Amygdala (tissue), 56 donors: ENCODE measurements around the gene MEX3A.
"Not testable (repeated sequence)": the region's sequence is repeated elsewhere in the genome, so short reads cannot be mapped to it uniquely, and the experiment has no call there.

Source experiments
- DNase-seq, 56 donors: peaks; one replicate each; lab custom pipeline; 2025; lab: John Stamatoyannopoulos, UW

Gene MEX3A

DNA sequence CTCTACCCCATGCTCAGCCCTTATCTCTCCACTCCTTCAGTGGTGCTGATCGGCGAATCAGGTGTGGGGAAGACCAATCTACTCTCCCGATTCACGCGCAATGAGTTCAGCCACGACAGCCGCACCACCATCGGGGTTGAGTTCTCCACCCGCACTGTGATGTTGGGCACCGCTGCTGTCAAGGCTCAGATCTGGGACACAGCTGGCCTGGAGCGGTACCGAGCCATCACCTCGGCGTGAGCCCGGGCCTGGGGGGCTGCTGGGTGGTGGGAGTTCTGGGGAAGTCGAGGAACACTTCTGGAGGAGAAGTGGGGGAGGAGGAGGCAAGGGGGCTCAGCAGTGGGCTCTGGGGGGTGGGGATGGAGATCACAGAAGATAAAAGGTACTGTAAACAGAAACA is 16.4 kb downstream of the MEX3A start:
- DNase-seq: no peak

DNA sequence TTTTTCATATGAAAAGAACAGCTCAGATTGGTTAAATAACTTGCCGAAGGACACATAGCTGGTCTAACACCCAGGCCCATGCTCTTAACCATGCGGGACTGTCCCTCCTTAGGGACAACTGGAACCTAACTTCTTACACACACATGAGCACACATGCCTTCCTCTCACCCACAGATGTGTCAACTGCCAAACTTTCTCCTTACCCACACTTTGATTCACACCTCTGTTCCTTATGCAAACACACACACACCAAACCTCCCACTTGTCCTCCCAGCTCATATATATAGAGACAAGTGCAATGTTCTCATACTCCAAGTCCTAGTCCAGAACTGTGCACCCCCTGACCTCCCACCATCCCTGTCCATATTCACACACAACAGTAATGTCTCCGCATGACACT is 17.1 kb downstream of the MEX3A start:
- DNase-seq: peak in 1 of 56 donors; percentile 24

DNA sequence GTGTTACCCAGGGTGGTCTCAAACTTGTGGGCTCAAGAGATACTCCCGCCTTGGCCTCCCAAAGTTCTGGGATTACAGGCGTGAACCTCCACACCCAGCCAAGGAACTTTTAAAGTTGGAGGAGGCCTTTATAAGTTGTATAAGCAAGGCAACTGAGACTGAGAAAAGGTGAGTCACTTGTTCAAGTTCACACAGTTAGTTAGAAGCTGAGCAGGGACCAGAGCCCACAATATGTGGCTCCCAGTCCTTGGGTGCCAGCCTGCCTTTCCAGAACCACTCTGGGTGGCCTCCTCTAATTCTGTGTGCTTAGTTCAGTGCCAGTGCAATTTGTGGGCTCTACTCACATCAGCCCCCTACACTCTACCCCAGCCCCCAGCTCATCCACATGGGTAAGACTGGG is 17.6 kb downstream of the MEX3A start:
- DNase-seq: no peak

- no peak for DNase-seq
Measured at GRCh38 chr1:156063997-156064285, 18.3 kb downstream of the MEX3A start.

GRCh38 chr1:156062189-156062588 is 20.1 kb downstream of the MEX3A start:
- DNase-seq: no peak

DNA sequence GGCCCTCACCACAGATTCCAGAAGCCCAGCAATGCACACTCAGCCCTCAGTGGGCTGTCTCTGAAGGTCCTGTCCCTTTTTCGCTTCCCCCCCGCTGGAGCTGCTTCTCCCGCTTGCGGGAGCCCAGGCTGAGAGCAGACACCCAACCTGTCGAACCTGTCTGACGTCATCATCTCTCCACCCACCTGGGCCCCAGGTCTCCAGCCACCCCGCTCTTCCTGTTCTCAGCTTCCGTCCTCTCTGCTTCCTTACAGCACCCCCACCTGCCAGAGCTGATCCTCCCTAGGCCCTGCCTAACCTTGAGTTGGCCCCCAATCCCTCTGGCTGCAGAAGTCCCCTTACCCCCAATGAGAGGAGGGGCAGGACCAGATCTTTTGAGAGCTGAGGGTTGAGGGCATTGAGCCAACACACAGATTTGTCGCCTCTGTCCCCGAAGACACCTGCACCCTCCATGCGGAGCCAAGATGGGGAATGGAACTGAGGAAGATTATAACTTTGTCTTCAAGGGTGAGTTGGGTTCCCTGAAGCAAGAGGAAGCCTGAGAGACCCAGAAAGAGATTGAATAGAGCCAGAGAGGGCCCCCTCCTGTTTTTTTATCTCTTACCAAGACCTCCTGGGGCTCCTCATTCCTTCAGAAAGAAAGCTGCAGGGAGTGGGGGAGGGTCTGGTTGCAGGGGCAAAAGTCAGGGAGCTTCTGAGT is 21.2 kb downstream of the MEX3A start, which contains the start of gene RAB25:
RAB25 (plus strand) TSS at position 224 of the 700 bp plus-strand sequence; CDS start at position 465, 241 bp downstream.
- no peak for DNase-seq

DNA sequence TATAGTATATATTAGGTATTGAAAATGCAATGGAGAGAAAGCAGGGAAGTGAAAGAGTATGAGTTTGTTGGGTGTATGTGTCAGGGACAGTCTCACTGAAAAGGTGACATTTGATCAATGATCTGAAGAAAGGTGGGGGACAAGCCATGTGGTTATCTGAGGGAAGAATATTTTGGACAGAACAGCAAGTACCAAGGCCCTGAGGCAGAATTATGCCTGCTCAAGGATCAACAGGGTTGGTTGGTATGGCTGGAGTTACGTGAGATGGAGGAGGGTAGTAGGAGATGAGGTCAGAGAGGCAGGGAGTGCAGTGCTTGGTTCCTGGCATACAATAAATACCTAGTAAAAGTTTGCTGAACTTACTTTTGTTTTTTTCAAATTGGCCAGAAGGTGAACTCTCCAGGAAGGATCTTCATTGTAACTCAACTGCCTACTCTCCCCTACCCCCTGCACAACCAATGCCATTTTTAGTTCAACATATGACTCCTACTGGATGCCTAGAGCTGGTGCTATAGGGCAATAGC is 25.9 kb downstream of the MEX3A start:
- no peak for DNase-seq

- peak in 2 of 56 donors; percentile 33 to 48 for DNase-seq
Measured at GRCh38 chr1:156055281-156056048, 26.8 kb downstream of the MEX3A start.

DNA sequence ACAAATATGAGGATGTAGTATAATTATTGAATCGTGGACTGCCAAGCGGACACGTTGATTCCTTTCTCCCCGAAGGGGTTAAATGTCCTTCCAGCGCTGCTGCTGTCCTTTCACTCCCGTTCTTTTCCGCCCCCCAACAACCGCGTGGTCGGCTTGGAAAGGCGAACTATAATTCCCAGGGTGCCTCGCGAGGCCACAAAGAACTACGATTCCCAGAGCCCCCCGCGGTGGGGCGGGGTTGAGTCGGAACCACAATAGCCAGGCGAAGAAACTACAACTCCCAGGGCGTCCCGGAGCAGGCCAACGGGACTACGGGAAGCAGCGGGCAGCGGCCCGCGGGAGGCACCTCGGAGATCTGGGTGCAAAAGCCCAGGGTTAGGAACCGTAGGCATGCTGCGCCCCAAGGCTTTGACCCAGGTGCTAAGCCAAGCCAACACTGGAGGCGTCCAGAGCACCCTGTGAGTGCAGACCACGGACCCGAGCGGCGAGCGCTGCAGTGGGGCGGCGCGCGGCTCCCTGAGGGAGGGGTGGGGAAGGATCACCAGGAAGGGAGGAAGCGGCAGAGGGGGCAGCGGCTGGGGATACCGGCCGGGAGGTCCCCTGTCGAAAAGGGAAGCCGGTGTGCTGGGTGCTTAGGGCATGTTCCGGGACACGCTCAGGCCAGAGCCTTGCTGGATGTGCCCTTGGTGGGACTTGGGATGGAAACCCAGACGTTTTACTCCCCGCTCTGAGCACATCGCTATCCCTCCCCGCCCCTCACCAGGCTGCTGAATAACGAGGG is 27.6 kb downstream of the MEX3A start, which contains the start of gene LAMTOR2:
LAMTOR2 (plus strand) TSS at position 283 of the 781 bp plus-strand sequence; CDS start at position 391, 108 bp downstream.
- peak; percentile 79 to 99 (median 97) for DNase-seq

GRCh38 chr1:156053768-156054499 is 28.3 kb downstream of the MEX3A start, which contains the start of gene UBQLN4:
UBQLN4 (minus strand) TSS chr1:156053798; CDS start chr1:156053701, 97 bp downstream.
- peak in 55 of 56 donors; percentile 34 to 93 (median 82) for DNase-seq

- DNase-seq: peak in 36 of 56 donors; percentile 21 to 67 (median 46)
Measured at GRCh38 chr1:156052862-156053767, 29.1 kb downstream of the MEX3A start.

- DNase-seq: no peak
Measured at GRCh38 chr1:156051011-156051725, 31.1 kb downstream of the MEX3A start.

- DNase-seq: peak in 42 of 56 donors; percentile 4 to 78 (median 46)
Measured at GRCh38 chr1:156050376-156050775, 31.9 kb downstream of the MEX3A start.

DNA sequence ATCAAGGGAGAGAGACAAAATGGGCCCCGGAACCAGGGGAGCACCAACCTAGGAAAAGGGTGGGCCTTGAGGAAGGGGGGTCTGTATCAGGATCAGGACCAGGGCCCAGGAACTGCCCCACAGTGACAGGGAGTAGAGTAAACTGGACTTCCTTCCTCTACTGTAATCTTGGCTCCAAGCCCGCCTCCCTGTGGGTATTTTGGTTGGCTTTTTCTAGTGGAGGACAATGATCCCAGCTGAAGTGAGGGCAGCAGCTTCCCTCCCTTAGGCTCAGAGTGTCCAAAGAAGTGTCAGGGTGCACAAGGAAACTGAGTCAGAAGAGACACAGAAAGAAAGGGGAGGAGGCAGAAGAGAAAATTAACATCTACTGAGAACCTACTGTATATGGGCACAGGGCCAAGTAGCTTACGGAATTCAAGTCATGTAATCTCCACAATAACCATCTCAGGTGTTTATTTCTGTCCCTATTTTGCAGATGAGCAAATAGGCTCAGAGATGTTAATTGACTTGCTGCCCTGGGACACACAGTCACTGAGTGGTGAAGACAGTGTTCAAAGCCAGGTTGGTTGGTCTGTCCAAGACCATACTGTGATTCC is 33.5 kb downstream of the MEX3A start:
- no peak for DNase-seq

DNA sequence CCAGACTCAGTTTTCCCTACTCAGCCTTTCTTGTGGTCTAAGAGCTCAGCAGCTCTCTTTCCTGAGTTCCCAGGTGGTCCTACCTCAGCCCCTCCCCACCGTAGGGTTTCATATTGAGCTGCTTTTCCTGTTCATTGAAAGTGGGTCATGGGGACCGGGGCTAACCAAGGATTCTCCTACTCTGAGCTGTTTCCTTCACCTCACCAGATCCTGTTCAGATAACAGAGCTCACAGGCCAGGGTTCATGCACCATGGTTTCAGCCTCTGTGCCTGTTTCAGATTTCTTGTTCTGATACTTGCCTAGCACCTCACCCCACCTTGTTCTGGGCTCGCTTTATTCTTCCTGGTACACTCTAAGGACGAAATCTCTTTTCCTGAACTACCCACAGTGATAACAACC is 37.2 kb downstream of the MEX3A start:
- no peak for DNase-seq

DNA sequence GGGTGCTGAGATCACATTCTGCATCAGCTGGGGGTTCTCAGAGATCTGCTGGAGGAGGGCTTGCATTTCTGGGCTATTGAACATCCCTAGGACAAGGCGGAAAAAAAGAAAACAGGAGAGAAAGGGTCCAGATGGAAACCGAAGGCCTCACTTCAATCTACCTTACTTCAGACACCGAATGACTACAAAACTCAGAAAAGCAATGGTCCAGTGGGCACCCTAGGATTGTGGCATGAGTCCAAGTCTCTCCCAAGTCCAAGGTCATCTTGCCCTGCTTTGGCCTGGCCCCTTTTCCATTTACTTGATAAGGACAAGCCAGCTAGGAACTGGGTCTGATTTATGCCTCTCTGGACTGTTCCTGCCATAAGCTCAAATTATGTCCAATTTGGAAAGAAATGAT is 39.4 kb downstream of the MEX3A start:
- no peak for DNase-seq

- DNase-seq: not testable (repeated sequence)
Measured at GRCh38 chr1:156034991-156035390, 47.3 kb downstream of the MEX3A start.

DNA sequence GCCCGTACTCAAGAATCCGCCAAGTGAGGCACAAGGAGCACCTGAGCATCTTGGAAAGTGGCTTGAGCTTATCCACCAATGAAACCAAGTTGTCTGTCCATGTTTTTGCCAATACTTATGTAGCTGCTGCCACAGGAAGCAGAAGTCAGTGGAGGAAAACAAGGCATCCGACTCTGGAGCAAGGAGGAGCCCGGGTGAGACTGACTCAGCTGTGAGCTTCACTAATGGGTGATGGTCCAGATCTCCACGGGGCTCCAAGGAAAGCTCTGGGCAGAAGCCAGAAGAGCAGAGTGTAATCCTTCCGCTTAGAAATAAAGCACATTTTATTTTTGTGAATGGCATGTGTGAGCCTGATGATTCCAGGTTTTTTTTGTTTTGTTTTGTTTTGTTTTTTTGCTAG is 49.3 kb downstream of the MEX3A start:
- DNase-seq: no peak
